ENCODE measurements around the gene RPL27A.

RPL27A gene

GRCh38 chr11:8717876-8718753 lies 35.5 kb downstream of the RPL27A start:
- no peaks in the 10 kb centered on the region for H3K9me3 ChIP-seq
- TF ChIP-seq CTCF (IDR thresholded peaks at IDR 0.05) = no peak

GRCh38 chr11:8719211-8719649 lies 36.6 kb downstream of the RPL27A start:
- no peak overlapping the region for H3K4me3 ChIP-seq (ENCODE audit: low read depth in 1 of 2, low read length in 1 of 2)

More at GRCh38 chr11:8717876-8718753, 35.5 kb downstream of the RPL27A start:
- H3K36me3 ChIP-seq = no peaks in the 10 kb centered on the region
- no peaks in the 10 kb centered on the region for H3K27me3 ChIP-seq
- no peak overlapping the region for H3K4me3 ChIP-seq (ENCODE audit: low read depth in 1 of 2, low read length in 1 of 2)
- H3K27ac ChIP-seq = no peak overlapping the region
- H3K4me1 ChIP-seq (ENCODE audit: control insufficient read depth in 1 of 2, insufficient read depth in 1 of 2, low read depth in 1 of 2, low read length in 1 of 2) = peaks cover 8 to 9% of the 10 kb centered on the region in 2 experiments

GRCh38 chr11:8719721-8720120 lies 37.1 kb downstream of the RPL27A start:
- Histone ChIP-seq H3K27me3 (no peaks in the 10 kb centered on the region), H3K4me3 (ENCODE audit: low read depth in 1 of 2, low read length in 1 of 2) (no peak overlapping the region), H3K27ac (no peak overlapping the region), H3K4me1 (ENCODE audit: control insufficient read depth in 1 of 2, insufficient read depth in 1 of 2, low read depth in 1 of 2, low read length in 1 of 2) (peaks cover 8 to 9% of the 10 kb centered on the region in 2 experiments), H3K36me3 (no peaks in the 10 kb centered on the region), H3K9me3 (no peaks in the 10 kb centered on the region)
- no peak for TF ChIP-seq CTCF (IDR thresholded peaks at IDR 0.05)

More at GRCh38 chr11:8719211-8719649, 36.6 kb downstream of the RPL27A start:
- Histone ChIP-seq H3K36me3 (no peaks in the 10 kb centered on the region), H3K4me1 (ENCODE audit: control insufficient read depth in 1 of 2, insufficient read depth in 1 of 2, low read depth in 1 of 2, low read length in 1 of 2) (peaks cover 8 to 9% of the 10 kb centered on the region in 2 experiments), H3K27ac (no peak overlapping the region), H3K9me3 (no peaks in the 10 kb centered on the region), H3K27me3 (no peaks in the 10 kb centered on the region)
- TF ChIP-seq CTCF (IDR thresholded peaks at IDR 0.05) = no peak

GRCh38 chr11:8720352-8720751 lies 37.8 kb downstream of the RPL27A start:
- no peaks in the 10 kb centered on the region for H3K9me3 ChIP-seq
- no peak overlapping the region for H3K4me3 ChIP-seq (ENCODE audit: low read depth in 1 of 2, low read length in 1 of 2)
- no peak for TF ChIP-seq CTCF (IDR thresholded peaks at IDR 0.05)
- no peaks in the 10 kb centered on the region for H3K36me3 ChIP-seq
- H3K27me3 ChIP-seq = no peaks in the 10 kb centered on the region
- peaks cover 4 to 6% of the 10 kb centered on the region in 2 experiments for H3K4me1 ChIP-seq (ENCODE audit: control insufficient read depth in 1 of 2, insufficient read depth in 1 of 2, low read depth in 1 of 2, low read length in 1 of 2)
- no peak overlapping the region for H3K27ac ChIP-seq

- Histone ChIP-seq H3K4me3 (ENCODE audit: low read depth in 1 of 2, low read length in 1 of 2) (no peak overlapping the region), H3K36me3 (no peaks in the 10 kb centered on the region), H3K27me3 (no peaks in the 10 kb centered on the region), H3K27ac (no peak overlapping the region), H3K4me1 (ENCODE audit: control insufficient read depth in 1 of 2, insufficient read depth in 1 of 2, low read depth in 1 of 2, low read length in 1 of 2) (no peaks in the 10 kb centered on the region), H3K9me3 (no peaks in the 10 kb centered on the region)
- no peak for TF ChIP-seq CTCF (IDR thresholded peaks at IDR 0.05)
These were observed 38.4 kb downstream of the RPL27A start for GRCh38 chr11:8720868-8721608.
